ENCODE results near the gene CLASP1. TPM values are rescaled to one million over a fixed set of nuclear protein-coding genes. Genes with fewer than 3 reads are reported as not detected.

Gene CLASP1
- total and polyA plus RNA-seq, 2 experiments from 2014 or later = 20.1 to 45.9 TPM

DNA sequence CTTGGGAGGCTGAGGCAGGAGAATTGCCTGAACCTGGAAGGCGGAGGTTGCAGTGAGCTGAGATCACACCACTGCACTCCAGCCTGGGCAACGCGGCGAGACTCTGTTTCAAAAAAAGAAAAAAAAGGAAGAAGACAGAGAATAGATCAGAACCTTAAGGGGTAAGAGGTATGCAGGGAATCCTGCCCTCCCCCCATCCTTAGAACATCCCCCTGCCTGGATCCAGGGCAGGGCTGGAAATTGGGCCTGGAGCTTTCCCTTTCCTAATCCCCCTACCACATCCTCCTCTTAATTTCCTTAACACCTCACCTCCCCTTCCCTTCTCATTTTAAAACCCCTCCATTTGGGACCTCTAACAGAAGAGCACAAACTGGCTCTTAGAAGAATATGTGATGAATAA, 62.1 kb downstream of the CLASP1 start:
- H3K4me1 ChIP-seq (ENCODE audit: insufficient read depth) = no peaks in the 10 kb centered on the region
- H3K4me3 ChIP-seq = no peak overlapping the region
- no peaks in the 10 kb centered on the region for H3K36me3 ChIP-seq (replicated peaks; ENCODE audit: insufficient read depth, low read depth)
- peaks cover 56% of the 10 kb centered on the region for H3K79me2 ChIP-seq
- WGBS (ENCODE audit: low lambda C conversion rate, missing lambda C conversion rate) = 100% methylated on average over 4 of the region's 4 CpGs
- TF ChIP-seq EZH2phosphoT487 (IDR thresholded peaks at IDR 0.05; ENCODE audit: low read depth, severe bottlenecking, unreplicated experiment) (no peak), EZH2 (IDR thresholded peaks at IDR 0.05; ENCODE audit: borderline replicate concordance) (no peak), CTCF (IDR thresholded peaks at IDR 0.05; ENCODE audit: poor library complexity) (no peak)
- H3K9me3 ChIP-seq (ENCODE audit: low read depth) = no peaks in the 10 kb centered on the region
- H3K4me2 ChIP-seq = no peak overlapping the region
- no peaks in the 10 kb centered on the region for H3K27me3 ChIP-seq
- H4K20me1 ChIP-seq (ENCODE audit: insufficient read depth, poor library complexity, severe bottlenecking) = peaks cover 5% of the 10 kb centered on the region
- no peak overlapping the region for H3K27ac ChIP-seq
- no peak for DNase-seq (ENCODE audit: low spot score)
- no peaks in the 10 kb centered on the region for H3K9me2 ChIP-seq (replicated peaks; ENCODE audit: insufficient read depth)
- H2AFZ ChIP-seq = no peak overlapping the region

GRCh38 chr2:121584741-121585140, 64.5 kb downstream of the CLASP1 start:
- Histone ChIP-seq H3K36me3 (replicated peaks; ENCODE audit: insufficient read depth, low read depth) (no peaks in the 10 kb centered on the region), H3K9me3 (ENCODE audit: low read depth) (no peaks in the 10 kb centered on the region), H4K20me1 (ENCODE audit: insufficient read depth, poor library complexity, severe bottlenecking) (peaks cover 5% of the 10 kb centered on the region), H3K27ac (no peak overlapping the region), H3K4me1 (ENCODE audit: insufficient read depth) (no peaks in the 10 kb centered on the region), H3K27me3 (no peaks in the 10 kb centered on the region), H3K4me3 (no peak overlapping the region), H3K4me2 (no peak overlapping the region), H3K9me2 (replicated peaks; ENCODE audit: insufficient read depth) (no peaks in the 10 kb centered on the region), H2AFZ (no peak overlapping the region), H3K79me2 (peaks cover 57% of the 10 kb centered on the region)
- WGBS (ENCODE audit: low lambda C conversion rate, missing lambda C conversion rate) = 96% methylated on average over 4 of the region's 4 CpGs
- DNase-seq (ENCODE audit: low spot score) = no peak
- TF ChIP-seq CTCF (IDR thresholded peaks at IDR 0.05; ENCODE audit: poor library complexity) (no peak), EZH2 (IDR thresholded peaks at IDR 0.05; ENCODE audit: borderline replicate concordance) (no peak), EZH2phosphoT487 (IDR thresholded peaks at IDR 0.05; ENCODE audit: low read depth, severe bottlenecking, unreplicated experiment) (no peak)

DNA sequence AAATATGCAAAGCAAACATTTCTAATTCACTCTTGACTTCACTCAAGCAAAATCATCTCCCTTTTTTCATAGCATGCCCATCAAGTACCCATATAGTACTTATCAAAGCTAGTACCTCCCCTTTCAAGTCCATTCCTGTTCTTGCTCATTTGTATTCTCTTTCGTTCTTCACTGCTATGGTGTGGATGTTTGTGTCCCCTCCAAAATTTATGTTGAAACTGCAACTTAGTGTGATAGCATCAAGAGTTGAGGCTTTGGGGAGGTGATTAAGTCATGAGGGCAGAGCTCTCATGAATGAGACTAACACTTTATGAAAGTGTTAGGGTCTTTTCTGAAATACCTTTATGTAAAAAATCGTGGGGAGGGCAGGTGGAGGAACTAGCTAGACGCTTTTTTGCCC, 65.7 kb downstream of the CLASP1 start:
- peaks cover 69% of the 10 kb centered on the region for H3K79me2 ChIP-seq
- H3K27me3 ChIP-seq = no peaks in the 10 kb centered on the region
- H3K9me2 ChIP-seq (replicated peaks; ENCODE audit: insufficient read depth) = no peaks in the 10 kb centered on the region
- WGBS (ENCODE audit: low lambda C conversion rate, missing lambda C conversion rate) = 92% methylated on average over 3 of the region's 3 CpGs
- H3K4me2 ChIP-seq = no peak overlapping the region
- no peak overlapping the region for H2AFZ ChIP-seq
- no peak for DNase-seq (ENCODE audit: low spot score)
- no peaks in the 10 kb centered on the region for H3K36me3 ChIP-seq (replicated peaks; ENCODE audit: insufficient read depth, low read depth)
- peaks cover 13% of the 10 kb centered on the region for H4K20me1 ChIP-seq (ENCODE audit: insufficient read depth, poor library complexity, severe bottlenecking)
- no peak overlapping the region for H3K27ac ChIP-seq
- no peaks in the 10 kb centered on the region for H3K9me3 ChIP-seq (ENCODE audit: low read depth)
- H3K4me3 ChIP-seq = no peak overlapping the region
- H3K4me1 ChIP-seq (ENCODE audit: insufficient read depth) = no peaks in the 10 kb centered on the region
- TF ChIP-seq EZH2 (IDR thresholded peaks at IDR 0.05; ENCODE audit: borderline replicate concordance) (no peak), CTCF (IDR thresholded peaks at IDR 0.05; ENCODE audit: poor library complexity) (no peak), EZH2phosphoT487 (IDR thresholded peaks at IDR 0.05; ENCODE audit: low read depth, severe bottlenecking, unreplicated experiment) (no peak)

DNA sequence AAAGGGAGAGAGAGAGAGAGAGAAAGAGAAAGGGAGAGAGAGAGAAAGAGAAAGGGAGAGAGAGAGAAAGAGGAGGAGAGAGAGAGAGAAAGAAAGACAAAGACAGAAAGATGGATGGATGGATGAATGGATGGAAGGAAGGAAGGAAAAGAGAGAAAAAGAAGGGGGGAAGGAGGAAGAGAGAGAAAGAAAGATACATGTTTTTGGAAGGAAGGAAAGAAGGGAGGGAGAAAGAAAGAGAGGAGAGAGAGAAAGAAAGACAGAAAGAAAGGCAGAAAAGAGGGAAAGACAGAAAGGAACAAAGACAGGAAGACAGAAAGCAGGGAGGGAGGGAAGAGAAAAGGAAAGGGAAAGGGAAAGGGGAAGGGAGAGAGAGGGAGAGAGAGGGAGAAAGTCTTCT, 67.0 kb downstream of the CLASP1 start:
- peaks cover 17% of the 10 kb centered on the region for H4K20me1 ChIP-seq (ENCODE audit: insufficient read depth, poor library complexity, severe bottlenecking)

More for the DNA sequence above, 67.0 kb downstream of the CLASP1 start:
- H3K4me1 ChIP-seq (ENCODE audit: insufficient read depth) = no peaks in the 10 kb centered on the region
- H3K36me3 ChIP-seq (replicated peaks; ENCODE audit: insufficient read depth, low read depth) = no peaks in the 10 kb centered on the region
- H3K9me3 ChIP-seq (ENCODE audit: low read depth) = no peaks in the 10 kb centered on the region
- H3K79me2 ChIP-seq = peaks cover 74% of the 10 kb centered on the region
- H3K27ac ChIP-seq = no peak overlapping the region
- no peak overlapping the region for H2AFZ ChIP-seq
- no peak for DNase-seq (ENCODE audit: low spot score)
- no peak overlapping the region for H3K4me3 ChIP-seq
- H3K9me2 ChIP-seq (replicated peaks; ENCODE audit: insufficient read depth) = no peaks in the 10 kb centered on the region
- TF ChIP-seq EZH2 (IDR thresholded peaks at IDR 0.05; ENCODE audit: borderline replicate concordance) = no peak
- TF ChIP-seq EZH2phosphoT487 (IDR thresholded peaks at IDR 0.05; ENCODE audit: low read depth, severe bottlenecking, unreplicated experiment) = no peak
- TF ChIP-seq CTCF (IDR thresholded peaks at IDR 0.05; ENCODE audit: poor library complexity) = no peak
- H3K27me3 ChIP-seq = no peaks in the 10 kb centered on the region
- no peak overlapping the region for H3K4me2 ChIP-seq

Data from hepatocyte (in vitro differentiated cells).